Measurements from ENCODE around the gene CIPC.
A peak's percentile ranks its signal among the peaks of the same experiment; 100 is the strongest.

CIPC gene, protein sequence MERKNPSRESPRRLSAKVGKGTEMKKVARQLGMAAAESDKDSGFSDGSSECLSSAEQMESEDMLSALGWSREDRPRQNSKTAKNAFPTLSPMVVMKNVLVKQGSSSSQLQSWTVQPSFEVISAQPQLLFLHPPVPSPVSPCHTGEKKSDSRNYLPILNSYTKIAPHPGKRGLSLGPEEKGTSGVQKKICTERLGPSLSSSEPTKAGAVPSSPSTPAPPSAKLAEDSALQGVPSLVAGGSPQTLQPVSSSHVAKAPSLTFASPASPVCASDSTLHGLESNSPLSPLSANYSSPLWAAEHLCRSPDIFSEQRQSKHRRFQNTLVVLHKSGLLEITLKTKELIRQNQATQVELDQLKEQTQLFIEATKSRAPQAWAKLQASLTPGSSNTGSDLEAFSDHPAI

DNA sequence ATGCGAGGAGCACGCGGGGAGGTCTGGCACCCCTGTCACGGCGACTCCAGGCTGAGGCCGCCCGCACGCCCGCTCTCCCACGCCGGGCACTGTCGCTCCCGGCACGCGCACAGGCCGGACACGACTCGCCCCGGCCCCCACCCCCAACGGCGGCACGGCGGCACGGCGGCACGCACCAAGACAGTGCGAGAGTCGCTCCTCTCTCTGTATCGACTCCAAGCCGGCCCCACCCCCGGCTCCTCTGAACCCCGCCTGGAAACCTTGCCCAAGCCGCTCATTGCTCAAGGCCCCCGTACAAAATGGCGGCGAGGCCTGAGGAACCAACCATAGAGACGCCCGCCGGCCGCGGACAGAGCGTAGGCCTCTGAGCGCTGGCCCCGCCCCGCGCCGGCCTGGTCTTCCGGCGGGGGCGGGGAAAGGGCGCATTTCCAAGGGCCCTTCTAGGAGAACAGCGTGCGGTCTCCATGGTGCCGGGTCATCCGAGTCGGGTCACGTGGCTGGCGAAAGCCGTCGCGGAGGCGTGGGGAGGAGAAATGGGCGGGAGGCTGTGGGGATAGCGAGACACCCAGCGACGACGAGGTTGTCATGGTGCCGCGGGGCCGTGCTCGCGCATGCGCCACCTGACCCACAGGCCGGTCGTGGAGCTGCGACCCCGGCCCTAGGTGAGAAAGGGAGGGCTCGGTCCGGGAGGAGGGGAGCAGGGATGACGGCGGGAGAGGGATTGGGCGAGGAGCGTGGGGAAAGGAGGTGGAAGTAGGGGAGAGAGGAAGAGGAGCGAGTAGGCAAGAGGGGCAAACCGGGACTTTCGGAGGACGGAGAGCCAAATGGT is at the start of gene CIPC:
Gene CIPC (plus strand): TSS at position 559 of the 829 bp plus-strand sequence. CDS start 7,451 bp downstream, outside the sequence.
- peak; percentile 98 for DNase-seq (ENCODE audit: low read depth)

DNA sequence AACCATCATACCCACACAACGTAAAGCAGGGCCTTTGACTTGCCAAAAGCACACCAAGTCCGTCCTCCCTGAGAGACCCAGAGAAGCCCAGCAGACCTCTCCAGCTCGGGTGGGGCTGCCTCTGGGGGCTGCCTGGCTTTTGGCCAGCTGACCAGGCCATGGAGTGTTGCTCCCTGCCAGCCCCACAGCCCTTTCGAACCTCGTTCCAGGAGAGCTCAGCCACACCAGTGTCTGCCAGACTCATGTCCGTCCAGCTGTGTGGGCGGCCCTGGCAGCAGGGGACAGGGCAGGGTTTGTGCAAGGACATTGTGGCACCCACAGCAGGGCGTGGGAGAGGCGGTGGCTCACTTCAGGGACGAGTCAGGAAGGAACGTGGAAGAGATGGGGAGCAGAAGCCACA is 46.9 kb upstream of the CIPC start:
- DNase-seq (ENCODE audit: low read depth) = no peak

DNA sequence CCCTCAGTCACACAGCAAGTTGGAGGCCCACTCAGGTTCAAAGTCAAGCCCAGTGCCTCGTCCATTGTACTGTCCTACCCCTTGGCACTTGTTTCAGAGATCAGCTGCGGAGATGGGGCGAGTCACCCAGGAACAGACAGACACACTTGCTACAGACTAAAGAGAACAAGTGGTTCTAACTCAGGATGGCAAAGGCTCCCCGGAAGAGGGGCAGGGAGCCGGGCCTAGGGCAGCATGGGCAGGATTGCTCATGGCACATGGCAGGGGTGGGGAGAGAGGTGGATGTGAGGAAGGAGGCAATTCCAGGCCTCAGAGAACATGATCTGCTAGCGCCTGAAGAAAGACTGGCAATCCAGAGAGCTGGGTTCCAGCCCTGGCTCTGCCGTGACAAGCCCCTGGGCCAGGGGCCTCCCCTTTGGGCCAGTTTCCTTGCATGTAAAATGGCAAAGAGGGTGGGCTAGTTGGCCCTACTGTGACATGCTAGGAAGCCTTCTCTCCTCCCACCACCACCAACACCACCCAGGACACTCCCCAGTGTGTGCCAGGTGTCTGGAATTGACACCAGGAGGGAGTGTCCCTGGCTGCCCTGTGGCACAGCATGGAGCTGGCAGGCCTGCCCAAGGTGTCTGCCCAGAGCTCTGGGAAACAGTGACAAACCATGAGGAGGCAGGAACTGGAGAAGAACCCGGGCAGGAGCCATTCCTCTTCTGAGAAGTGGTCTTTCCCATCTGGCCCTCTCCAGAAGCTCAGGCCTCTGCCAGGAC is 45.6 kb upstream of the CIPC start:
- no peak for DNase-seq (ENCODE audit: low read depth)

DNA sequence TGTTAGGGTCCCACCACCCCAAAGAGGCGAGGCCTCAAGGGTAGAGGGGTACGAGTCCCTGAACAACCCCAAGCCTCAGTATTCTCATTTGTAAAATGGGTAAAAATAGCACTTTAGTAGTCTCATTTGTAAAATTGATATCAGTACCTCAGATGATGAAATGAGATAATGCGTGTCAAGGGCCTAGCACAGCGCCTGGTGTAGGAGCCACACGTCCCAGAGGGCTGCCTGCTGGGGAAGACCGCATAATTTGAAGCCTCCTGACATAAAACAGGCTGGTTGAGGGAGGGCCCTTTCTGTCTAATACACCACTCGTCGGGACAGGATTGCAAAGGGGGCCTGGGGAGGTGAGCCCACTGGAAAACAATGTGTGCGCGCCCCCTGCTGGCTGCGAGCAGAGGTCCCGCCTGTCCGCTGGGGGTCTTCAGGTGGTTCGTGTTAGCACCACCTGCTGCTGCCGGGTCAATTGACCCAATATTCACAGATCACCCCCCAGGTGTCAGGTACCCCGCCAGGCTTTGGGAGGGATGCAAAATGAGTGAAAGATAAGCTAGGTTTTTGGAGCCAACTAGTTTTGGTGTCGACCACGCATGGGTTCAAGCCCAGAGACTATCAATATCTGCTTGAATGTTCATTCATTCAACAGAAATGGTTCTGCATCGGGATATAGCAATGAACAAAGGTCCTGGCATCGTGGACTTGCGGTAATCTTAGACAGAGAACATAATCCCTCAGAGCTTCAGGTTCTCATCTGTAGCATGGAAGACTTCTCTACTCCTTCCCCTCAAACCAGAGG is 44.8 kb upstream of the CIPC start:
- peak; percentile 78 for DNase-seq (ENCODE audit: low read depth)

DNA sequence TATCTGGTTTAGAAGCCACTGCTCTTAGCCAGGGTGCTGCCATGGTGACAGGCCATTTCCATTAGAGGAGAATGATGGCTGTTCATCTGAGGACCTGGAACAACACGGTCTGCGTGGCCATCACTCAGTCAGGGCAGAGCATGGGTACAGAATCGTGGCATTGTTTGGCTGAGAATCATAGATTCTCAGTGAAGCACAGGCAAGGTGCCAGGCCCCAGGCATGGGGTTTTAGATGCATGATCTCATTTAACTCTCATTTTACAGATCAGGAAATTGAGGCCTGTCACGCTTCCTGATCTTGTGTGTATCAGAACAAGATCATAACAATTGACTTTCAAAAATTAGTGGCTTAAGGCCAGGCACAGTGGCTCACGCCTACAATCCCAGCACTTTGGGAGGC is 42.8 kb upstream of the CIPC start:
- DNase-seq (ENCODE audit: low read depth) = no peak

DNA sequence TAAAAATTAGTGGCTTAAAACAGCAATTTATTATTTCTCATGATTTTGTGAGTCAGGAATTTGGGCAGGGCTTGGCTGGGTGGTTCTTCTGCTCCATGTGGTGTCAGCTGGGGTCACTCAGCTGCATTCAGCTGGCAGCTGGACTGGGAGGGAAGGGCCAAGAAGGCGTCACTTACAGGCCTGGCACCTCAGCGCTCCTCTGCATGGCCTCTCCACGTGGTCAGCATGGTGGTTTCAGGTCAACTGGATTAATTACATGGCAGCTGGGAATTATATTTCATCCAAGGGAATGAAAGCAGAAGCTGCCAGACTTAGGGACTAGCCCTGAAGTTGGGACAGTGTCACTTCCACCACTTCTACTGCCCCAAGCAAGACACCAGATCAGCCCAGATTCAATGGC is 42.1 kb upstream of the CIPC start:
- DNase-seq (ENCODE audit: low read depth) = no peak

DNA sequence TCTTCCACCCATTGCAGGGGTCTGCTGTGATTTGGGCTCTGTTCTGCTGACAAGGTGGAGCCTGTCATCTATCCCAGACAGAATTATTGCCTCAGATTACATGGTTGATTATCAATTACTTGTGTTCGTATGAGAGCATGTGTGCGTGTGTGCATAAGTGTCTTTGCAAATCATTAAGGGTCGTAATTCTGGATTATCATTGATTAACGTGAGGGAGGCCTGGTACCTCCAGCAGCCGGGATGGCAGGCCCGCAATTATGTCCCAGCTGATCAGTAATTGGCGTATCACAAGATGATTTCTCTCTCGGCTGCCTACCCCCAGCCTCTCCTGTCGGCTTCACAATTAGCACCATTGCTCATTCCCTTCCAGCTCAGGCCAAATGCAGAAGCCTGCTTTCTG is 39.9 kb upstream of the CIPC start:
- no peak for DNase-seq (ENCODE audit: low read depth)

DNA sequence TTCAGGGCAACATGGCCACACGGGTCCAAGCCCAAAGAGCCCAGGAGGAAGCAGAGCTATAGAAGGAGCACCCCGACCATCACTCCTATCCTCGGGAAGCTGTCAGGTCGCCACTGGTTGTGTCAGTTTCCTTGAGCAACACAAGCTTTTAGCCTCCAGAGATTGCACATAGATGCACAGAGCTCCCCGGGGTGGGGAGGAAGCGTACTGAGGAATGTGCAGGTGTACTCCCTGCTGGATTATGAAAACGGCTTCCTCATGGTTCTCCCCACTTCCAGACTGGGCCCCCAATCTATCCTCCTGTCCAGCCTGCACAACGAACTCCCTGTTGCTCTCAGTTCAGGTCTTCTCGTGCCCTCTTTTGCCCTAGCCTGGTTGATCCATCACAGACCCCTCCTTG is 39.3 kb upstream of the CIPC start:
- DNase-seq (ENCODE audit: low read depth) = no peak

DNA sequence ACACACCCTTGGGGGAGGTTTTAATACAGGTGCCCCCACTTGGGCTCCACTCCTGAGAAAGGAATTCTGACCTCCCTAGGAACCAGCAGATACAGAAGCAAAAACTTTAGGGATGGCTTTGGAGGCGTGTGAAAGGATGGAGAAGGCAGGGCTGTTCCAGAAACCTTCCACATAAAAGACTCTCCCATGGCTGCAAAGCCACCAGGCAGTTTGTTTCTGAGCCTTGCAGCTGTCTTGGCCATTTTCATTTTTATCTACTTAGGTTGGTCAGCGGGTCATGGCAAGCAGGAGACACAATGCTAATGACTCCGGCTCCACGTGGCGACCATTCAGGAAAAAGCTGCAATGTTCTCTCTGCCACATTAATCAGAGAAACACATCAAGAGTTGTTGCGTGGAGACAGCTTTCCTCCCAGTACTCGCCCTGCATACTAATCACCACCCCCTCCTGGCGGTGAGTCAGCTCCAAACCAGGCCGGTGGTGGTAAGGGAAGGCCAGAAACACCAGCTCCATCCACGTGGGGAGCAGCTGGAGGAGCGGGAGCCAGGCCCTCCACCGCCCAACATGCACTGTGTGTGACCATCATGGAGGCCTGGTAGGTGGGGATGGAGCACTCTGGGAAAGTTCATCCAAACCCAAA is 38.7 kb upstream of the CIPC start:
- no peak for DNase-seq (ENCODE audit: low read depth)

DNA sequence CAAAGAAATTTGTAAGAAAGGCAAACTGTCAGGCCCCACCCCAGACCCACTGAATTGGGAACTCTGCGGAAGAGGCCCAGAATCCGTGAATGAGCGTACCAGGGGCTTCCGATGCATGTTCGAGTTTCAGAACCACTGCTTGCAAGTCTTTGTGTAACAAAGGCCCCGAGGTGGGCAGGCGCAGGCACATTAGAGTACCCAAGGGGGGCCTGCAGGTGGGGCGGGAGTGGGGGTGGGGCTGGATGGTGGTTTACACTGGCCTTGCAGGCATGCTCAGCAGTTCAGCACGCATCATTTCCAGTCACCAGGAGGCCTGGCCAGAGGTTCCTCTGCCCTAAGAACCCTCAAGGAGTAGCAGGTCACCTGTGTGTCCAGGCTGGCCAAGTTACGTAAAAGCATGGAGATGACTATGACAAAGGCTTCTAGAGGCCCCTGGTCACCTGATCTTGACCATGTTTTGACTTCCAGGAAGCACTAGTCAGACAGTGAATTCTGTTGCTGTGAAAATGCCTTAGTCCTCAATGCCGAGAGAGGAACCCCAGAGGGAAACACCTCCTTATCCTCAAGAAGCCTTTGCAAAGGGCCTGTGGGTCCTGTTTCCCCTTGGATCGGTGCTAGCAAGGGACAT is 36.3 kb upstream of the CIPC start:
- no peak for DNase-seq (ENCODE audit: low read depth)

DNA sequence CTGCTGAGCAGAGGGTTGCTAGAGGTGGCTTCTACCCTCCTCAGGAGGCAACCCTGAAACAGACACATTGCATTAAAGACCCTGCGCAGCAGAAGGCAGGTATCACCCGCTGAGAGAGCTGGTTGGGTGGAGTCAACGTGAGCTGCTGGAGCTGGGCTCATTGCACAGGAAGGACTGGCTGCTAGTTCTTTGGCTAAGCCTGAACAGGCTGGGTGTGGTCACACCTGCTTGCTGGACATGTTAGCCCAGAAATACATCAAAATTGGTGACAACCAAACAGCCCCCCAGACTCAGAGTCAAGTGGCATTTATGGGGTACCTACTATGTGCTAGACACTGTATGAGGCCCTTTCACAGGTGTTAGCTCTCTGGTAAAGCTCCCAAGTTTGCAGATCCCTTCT is 35.8 kb upstream of the CIPC start:
- DNase-seq (ENCODE audit: low read depth) = no peak

DNA sequence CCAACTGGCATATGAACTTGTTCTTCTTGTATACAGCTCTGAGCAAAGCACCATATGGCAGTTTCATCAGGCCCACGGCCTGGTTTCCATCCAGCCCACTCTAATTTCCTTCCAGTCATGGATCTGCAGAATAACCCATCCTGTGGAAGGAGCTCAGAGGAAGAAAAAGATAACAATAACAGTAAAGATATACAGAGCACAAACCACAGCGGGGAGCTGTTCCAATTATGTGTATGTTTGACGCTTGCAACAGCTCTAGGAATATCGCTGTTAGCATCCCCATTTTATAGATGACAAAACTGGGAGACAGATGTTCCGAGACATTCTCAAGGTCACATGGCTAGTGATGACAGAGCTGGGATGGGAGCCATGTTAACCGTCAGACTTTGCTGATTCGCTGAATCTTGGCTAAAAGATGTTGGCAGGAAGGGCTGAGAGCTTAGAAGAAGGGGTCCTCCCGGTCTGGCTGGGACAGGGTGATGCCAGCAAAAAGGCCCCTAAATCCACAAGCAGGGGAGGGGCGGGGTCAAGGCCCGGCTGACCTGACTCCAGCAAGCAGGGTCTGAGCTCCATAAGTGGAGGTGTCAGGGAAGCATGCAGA is 34.4 kb upstream of the CIPC start:
- no peak for DNase-seq (ENCODE audit: low read depth)

DNA sequence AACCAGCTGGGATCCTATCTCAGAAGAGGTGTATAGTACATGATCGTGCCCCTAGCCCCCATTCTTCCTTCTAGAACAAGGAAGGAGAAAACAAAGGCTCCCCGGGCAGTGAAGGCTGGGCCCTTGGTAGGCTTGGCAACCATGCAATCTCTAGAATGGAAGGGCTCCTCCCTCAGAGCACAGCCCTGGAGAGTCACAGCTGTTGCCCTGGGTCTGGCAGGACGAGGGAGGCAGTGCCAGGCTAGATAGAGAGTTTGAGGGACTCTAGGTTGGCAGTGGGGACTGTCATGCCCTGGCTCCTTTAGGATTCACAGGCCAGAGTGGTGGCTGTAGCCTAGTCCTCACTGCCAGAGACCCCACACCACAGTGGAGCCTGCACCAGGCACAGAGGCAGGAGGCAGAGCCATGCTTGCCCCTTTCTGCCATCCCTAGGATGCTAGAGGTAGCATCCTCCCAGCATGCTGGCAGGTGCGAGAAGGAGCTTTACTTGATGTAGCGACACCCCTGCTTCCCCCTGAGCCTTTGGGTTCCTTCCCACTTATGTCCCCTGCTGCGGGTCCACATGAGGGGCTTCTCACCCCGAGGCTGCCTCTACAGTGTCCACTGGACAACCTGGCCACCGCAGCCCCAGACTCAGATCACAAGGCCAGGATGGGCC is 33.4 kb upstream of the CIPC start:
- DNase-seq (ENCODE audit: low read depth) = no peak

DNA sequence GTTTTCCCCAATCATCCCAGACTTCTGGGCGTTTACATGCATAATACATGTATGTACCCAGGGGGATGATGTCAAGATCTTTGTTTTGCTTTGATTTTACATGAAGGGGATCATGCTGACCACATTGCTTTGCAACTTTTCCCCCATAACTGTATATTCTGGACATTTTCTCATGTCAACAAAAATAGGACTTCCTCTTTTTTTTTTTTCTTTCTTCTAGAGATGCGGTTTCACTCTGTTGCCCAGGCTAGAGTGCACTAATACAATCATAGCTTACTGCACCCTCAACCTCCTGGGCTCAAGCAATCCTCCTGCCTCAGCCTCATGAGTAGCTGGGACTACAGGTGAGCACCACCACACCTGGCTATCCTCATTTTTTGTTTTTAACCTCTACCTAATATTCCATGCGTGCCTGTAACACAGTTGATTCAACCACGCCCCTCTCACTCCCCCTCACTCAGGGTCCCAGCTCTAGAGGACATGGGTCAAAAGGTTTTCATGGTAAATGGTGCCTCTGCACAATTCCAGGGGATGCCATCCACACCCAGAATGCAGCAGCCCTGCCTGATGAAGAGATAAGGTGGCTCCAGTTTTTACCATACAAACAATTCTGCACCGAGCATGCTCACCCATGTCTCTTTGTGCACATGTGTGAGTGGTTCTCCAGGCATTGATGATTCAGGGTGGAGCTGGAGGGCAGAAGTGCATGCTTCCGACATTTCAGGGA is 32.0 kb upstream of the CIPC start:
- no peak for DNase-seq (ENCODE audit: low read depth)

DNA sequence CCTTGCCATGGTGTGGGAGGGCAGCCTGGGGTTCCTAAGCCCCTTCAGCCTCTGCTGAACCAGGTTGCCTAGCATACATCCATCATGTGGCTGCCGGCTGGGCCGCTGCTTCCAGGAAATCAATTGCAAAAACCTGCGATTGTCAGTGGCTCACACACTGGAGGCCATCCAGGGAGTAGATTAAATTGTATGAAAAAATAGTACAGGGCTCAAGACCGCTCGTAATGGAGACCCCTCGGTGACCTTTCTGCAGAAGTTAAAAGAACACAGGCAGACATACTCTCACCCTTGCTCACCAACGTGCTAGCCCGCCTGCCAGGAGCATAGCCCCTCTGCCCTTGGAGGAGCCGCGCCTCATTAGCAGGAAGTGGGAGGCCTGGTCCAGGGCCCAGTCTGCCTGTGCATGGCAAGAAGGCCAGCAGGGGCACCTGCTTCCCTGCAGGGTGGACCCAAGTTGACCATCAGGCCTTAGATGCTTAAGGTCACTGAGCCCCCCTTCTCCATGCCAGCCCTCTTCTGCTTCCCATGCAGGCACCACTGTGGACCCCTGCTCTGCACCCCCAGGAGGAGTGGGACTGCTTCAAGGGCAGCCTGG is 31.4 kb upstream of the CIPC start:
- DNase-seq (ENCODE audit: low read depth) = no peak

DNA sequence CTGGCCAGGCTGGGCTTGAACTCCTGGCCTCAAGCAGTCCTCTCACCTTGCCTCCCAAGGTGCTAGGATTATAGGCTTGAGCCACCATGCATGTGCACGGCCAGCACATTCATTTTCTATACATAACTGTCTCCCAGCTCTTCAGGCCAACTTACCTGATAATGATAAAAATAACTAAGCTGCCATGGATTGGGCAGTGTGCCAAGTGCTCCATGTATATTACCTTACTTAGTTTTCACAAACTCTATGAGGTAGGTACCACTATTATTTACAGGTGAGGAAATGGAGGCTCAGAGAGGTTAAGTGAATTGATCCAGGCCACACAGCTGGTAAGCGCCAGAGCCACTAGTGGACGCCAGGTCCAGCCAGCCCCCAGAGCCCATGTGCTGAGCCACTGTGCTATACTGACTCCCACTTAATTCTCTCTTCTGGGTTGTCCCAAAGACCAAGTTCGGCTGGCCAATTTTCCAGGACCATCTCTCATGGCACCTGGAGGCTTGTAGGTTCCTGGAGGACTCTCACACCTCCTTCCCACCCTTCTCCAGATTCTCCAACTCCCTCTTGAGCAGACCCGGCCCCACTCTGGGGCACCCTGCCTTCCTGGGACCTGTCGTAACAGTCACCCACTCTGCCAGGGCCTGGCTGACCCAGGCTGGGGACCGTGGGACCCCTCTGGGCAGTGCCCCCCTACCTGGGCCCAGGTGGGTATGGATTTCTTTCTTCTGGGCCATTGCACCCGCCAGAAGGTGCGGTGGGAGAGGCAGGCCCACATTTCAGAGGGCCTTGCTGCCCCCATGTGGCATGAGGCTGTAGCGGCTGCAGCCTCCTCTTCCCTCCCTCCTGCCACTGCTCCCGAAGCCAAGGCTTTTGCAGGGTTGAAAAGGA is 30.2 kb upstream of the CIPC start:
- DNase-seq (ENCODE audit: low read depth) = peak; percentile 50

DNA sequence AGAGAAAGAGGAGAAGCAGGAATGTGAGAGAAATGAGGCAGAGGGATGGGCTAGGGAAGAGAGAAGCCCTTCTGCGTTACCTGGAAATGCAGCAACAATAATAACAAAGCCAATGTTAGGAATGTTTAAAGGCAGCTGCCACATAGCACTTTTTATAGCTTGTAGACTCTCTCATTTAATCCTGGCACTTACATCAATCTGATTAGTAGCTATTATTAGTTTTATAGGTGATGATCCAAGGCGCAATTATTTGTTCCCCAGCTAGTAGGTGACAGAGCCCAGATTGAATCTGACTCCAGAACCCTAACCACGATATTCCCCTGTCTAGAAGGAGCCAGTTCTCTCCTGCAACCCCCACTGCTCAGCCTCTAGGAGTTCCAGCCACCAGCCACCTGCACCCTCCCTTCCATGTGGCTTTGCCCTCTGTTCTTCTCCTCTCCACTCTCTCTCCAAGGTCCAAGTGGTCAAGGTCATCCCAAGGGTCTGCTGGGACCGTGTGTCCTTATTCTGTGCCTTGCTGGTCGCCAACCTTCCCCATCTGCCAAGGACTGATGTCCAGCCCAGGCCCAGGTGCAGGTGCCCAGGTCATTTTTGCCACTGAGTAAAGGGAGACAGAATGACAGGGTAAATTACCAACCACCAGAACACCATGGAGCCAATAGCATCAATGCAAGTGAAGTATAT is 29.4 kb upstream of the CIPC start:
- no peak for DNase-seq (ENCODE audit: low read depth)
